ENCODE results near the gene INSM2.

INSM2 gene

GRCh38 chr14:35533357-35534207, at the start of gene INSM2:
TSS of gene INSM2 (plus strand) at chr14:35534164. CDS start at chr14:35534253, 89 bp downstream.
- peak; percentile 74 for DNase-seq

DNA sequence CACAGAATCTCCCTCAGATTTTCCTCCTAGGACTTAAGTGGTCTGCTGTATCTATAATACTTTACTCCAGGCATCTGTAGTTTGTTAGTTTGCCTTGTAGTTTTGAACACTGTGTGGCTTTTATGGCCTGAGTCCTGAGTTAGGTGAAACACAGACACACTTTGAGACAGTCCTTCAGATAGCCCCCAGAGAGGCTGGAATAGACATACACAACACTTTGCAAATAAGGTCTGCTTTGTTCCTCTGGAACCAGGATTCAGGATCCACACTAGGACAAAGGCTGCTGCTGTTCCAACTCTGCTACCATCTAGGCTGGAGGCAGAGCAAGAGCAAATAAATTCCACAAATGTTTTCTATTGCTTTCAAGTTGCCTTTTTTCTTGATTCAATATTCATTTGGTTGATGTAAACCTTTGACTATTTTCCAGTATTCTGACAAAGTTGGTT, 41.4 kb upstream of the INSM2 start:
- no peak for DNase-seq

- no peak for DNase-seq
Measured at GRCh38 chr14:35495278-35495677, 38.7 kb upstream of the INSM2 start.

GRCh38 chr14:35499180-35499579, 34.8 kb upstream of the INSM2 start:
- DNase-seq = no peak

DNA sequence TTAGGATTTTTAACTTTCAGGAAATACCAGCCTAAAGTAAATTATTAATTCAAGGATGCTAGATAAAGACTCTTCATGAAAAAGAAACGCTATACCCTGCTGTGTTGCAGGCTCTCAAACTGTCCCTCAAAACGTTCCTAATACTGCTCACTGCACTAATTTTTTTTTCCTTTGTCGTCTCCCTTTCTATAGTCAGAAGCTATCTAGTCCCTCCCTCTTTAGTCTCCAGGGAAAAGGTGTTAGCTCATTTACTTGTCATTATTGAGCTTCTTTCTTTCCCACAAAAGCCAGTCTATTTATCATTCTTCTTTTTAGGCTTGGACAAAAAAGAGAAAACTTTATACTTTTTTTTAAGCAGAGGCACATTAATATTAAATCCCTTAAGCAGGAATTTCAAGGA, 30.3 kb upstream of the INSM2 start:
- no peak for DNase-seq

DNA sequence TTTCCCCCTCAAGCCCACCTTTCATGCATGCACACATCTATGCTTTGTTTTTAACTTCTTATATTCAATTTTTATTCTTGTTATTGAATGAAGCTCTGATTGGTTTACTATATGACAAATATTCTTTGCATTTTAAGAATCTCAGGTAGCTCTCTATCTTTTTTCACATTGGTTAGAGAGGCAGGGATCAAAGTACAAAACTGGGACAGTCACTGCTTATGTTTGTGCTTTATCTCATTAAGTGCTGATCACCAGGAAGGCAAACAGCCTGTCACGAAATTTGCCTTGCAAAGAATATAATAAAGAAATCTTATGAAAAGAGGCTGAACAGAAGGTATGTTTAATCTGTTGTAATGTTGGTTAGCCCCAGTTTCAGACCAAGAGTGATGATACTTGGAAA, 29.7 kb upstream of the INSM2 start:
- DNase-seq = no peak

- DNase-seq = no peak
Measured at GRCh38 chr14:35506461-35506860, 27.5 kb upstream of the INSM2 start.

- DNase-seq = no peak
Measured at GRCh38 chr14:35506927-35507326, 27.0 kb upstream of the INSM2 start.

DNA sequence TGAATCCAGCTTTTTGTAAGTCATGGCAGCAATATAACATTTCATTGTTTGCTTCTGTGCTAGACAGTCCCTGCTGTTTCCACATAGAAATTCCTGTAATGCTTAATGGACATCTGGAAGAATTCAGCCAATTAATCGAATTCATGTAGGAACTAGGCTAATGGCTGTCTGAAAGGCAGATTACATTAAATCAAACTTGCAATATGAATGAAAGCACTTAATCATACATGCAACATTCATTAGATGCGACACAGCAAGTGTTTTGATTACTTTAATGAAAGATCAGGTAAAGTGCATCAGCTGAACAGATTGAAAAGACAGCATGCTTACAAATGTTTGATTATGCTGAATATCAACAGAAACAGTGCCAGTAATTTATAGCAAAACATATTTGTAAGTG, 24.1 kb upstream of the INSM2 start:
- no peak for DNase-seq

DNA sequence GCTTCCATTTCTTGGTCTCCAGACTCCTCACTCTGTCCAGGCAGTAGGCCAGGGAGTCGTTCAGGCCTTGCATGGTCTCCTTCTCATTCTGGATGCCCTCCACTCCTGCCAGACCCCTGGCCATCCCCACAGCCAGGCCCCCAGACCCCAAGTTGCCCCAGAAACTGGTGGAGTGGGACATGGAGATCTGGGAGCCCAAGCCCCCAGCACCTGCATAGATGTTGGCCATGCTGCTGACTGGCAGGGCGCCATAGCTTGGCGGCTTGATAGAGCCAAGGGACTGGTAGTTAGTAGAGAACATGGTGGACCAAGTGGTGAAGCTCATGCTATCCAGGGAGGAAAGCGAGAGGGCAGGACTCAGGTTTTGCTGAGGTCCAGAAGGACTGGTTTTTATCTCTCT, 21.2 kb upstream of the INSM2 start:
- no peak for DNase-seq

DNA sequence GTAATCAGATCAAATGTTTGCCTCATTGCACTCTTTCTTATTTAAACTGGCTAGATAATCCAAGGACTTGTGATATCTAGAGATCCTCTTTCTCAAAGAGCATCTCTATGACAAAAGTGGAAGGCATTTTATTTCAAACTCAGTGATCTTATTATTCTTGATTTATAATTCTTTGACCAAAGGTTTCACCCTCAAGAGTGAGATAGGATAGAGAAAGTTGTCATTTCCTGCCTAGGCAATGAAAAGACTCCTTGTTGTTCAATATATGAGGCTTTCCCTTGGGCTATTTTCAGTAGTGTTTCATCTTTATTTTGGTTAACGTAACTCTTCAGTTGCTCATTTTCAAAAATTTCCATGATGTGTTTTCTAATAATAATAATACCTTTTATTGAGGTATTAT, 18.0 kb upstream of the INSM2 start:
- DNase-seq = no peak

DNA sequence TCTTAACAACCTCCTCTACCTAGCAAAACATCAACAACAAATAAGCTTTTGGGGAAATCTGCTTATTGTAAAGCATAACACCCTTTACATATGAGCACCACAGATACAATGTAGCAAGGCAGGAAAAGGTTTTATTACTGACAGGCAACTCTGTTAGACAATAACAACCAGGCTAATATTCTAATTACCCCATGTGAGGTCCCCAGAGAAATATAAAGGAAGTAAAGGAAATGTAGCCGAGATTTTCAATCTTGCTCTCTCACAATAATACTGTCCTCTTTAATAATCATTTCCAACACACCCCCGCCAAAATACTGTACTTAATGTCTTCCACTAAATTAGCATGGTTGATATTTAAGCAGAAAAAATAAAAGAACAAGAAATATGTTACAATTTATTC, 14.0 kb upstream of the INSM2 start:
- no peak for DNase-seq

GRCh38 chr14:35525695-35526094, 8.3 kb upstream of the INSM2 start:
- no peak for DNase-seq

DNA sequence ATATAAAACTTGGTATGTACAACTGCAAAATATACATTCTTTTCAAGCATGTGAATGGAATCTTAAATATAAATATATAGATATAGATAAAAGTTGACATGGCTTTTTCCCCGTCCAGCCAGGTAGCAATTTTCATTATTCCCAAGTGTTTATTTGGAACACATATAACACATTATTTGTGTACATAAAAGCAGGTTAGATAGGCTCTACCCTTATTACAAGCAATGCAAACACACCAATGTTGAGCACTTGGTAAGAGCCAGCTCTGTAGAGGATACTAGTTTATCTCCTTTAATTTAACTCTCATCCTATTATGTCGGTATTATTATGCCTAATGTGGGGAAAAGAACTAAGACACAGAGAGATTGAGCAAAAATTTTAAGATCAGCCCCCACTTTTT, 7.0 kb upstream of the INSM2 start:
- DNase-seq = no peak

GRCh38 chr14:35531960-35532747, 1.8 kb upstream of the INSM2 start:
- DNase-seq = no peak

GRCh38 chr14:35532783-35533356, 1.1 kb upstream of the INSM2 start:
- no peak for DNase-seq

DNA sequence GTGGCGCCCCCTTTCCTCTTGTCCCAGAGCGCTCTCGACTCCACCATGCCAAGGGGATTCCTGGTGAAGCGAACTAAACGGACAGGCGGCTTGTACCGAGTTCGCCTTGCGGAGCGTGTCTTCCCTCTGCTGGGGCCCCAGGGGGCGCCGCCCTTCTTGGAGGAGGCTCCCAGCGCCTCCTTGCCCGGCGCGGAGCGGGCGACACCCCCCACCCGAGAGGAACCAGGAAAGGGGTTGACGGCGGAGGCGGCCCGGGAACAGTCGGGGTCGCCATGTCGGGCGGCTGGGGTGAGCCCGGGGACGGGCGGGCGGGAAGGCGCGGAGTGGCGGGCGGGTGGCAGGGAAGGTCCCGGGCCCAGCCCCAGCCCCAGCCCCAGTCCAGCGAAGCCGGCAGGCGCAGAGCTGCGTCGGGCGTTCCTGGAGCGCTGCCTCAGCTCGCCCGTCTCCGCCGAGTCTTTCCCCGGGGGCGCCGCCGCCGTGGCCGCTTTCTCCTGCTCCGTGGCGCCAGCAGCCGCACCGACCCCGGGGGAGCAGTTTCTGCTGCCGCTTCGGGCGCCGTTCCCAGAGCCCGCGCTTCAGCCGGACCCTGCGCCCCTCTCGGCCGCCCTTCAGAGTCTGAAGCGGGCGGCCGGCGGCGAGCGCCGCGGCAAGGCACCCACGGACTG, 376 bp downstream of the INSM2 start:
- DNase-seq = no peak

GRCh38 chr14:35534873-35535482, 1.0 kb downstream of the INSM2 start:
- DNase-seq = no peak

DNA sequence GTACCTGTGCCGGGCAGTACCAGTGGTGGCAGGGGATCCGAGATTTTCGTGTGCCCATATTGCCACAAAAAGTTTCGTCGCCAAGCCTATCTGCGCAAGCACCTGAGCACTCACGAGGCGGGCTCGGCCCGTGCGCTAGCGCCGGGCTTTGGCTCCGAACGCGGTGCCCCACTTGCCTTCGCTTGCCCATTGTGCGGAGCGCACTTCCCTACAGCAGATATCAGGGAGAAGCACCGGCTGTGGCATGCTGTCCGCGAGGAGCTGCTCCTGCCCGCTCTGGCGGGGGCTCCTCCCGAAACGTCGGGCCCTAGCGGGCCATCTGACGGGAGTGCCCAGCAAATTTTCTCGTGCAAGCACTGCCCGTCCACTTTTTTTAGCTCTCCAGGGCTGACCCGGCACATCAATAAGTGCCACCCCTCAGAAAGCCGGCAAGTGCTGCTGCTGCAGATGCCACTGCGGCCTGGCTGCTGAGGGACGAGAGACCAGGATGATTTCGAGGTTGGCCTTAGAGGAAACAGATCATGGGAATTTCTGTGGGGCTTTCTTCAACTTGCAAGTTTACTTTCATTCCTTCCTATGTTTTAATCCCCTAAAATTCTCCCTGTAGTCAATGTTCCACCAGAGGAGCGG, 1.6 kb downstream of the INSM2 start:
- DNase-seq = no peak

- DNase-seq = no peak
Measured at GRCh38 chr14:35539969-35540368, 6.0 kb downstream of the INSM2 start.

DNA sequence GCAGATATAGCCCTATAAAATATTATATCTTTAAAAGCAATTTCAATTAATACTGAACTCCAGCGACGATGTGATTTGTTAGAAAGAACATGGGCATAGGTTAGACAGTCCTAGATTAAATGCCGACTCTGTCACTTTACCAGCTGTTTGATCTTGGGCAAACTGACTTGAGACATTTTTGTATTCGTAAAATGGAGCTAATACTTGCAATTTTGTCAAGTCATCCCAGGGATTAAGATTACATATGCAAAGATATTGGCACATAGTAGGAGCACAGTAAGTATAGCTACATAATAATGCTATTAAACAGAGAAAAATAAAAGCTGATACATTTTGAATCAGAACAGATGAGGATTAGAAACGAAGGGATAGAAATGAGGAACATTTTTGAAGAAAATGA, 9.0 kb downstream of the INSM2 start:
- DNase-seq = no peak

- no peak for DNase-seq
Measured at GRCh38 chr14:35549551-35549950, 15.6 kb downstream of the INSM2 start.
